Measurements from ENCODE around the gene AZGP1.

DNA sequence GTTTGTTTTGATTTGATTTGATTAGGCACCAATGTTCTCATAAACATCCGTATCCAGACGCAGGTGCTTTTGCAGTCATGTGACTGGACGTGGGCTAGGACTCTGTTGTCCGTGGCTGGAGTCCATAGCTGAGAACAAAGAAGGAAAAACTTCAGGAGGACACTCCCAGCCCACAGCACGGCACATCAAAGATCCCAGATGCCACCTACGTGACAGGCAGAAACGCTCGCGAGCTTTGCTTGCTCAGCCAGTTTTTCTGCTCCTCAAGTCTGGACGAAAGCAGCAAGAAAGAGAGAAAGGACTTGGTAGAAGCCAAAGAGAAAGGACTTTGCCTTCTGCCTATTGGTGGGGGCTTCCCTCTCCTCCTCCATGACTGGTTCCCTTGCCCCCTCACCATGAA lies 32.7 kb upstream of the AZGP1 start:
- TF ChIP-seq, protein P1, sequence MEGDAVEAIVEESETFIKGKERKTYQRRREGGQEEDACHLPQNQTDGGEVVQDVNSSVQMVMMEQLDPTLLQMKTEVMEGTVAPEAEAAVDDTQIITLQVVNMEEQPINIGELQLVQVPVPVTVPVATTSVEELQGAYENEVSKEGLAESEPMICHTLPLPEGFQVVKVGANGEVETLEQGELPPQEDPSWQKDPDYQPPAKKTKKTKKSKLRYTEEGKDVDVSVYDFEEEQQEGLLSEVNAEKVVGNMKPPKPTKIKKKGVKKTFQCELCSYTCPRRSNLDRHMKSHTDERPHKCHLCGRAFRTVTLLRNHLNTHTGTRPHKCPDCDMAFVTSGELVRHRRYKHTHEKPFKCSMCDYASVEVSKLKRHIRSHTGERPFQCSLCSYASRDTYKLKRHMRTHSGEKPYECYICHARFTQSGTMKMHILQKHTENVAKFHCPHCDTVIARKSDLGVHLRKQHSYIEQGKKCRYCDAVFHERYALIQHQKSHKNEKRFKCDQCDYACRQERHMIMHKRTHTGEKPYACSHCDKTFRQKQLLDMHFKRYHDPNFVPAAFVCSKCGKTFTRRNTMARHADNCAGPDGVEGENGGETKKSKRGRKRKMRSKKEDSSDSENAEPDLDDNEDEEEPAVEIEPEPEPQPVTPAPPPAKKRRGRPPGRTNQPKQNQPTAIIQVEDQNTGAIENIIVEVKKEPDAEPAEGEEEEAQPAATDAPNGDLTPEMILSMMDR (IDR thresholded peaks at IDR 0.05; ENCODE audit: low read length): no peak
- TF ChIP-seq EZH2 (optimal IDR thresholded peaks at IDR 0.05; ENCODE audit: low read depth, low read length): no peak
- TF ChIP-seq EZH2phosphoT487 (IDR thresholded peaks at IDR 0.05; ENCODE audit: low read length): no peak

All from MM.1S (cell line).